Osteoblast (primary cell): ENCODE data around the gene KRT79. TPM values are rescaled to one million over a fixed set of nuclear protein-coding genes. Genes with fewer than 3 reads are reported as not detected.

Experiments
- DNase-seq: peaks from one replicate; pipeline ENCODE4 v3.0.0; 2011; ENCODE audit warnings: low spot score, mixed read lengths; ENCODE audit not compliant: insufficient read length; ENCODE audit errors: missing footprints
- H2AFZ ChIP-seq: 2 replicates; pipeline ENCODE4 v1.6.0; 2011; ENCODE audit warnings: mild to moderate bottlenecking, low read length
- H3K27ac ChIP-seq: 2 replicates; pipeline ENCODE4 v1.5.1; 2011; ENCODE audit warnings: mild to moderate bottlenecking, low read depth, low read length, moderate library complexity
- H3K27me3 ChIP-seq: 2 replicates; pipeline ENCODE4 v1.6.0; 2012; ENCODE audit warnings: mild to moderate bottlenecking, control low read depth, inconsistent platforms, low read length, moderate library complexity; ENCODE audit not compliant: insufficient read depth
- H3K36me3 ChIP-seq: 2 replicates; pipeline ENCODE4 v1.5.1; 2011; ENCODE audit warnings: mild to moderate bottlenecking, low read length, control low read depth, moderate library complexity; ENCODE audit not compliant: insufficient read depth
- H3K4me1 ChIP-seq: 2 replicates; pipeline ENCODE4 v1.5.1; 2011; ENCODE audit warnings: mild to moderate bottlenecking, low read length, control low read depth, moderate library complexity; ENCODE audit not compliant: insufficient read depth
- H3K4me2 ChIP-seq: 2 replicates; pipeline ENCODE4 v1.6.0; 2011; ENCODE audit warnings: mild to moderate bottlenecking, low read length; ENCODE audit not compliant: insufficient read depth
- H3K4me3 ChIP-seq: fragments of 200-600 bp; sonication (generic); 3 replicates; pipeline ENCODE4 v1.5.1; 2012; ENCODE audit warnings: mild to moderate bottlenecking, low read length, inconsistent platforms; ENCODE audit not compliant: insufficient read depth
- H3K79me2 ChIP-seq: 2 replicates; pipeline ENCODE4 v1.6.0; 2012; ENCODE audit warnings: mild to moderate bottlenecking, low read length, control low read depth, inconsistent platforms; ENCODE audit not compliant: insufficient read depth
- H3K9me3 ChIP-seq: 2 replicates; pipeline ENCODE4 v1.5.1; 2011; ENCODE audit warnings: low read depth, low read length, control low read depth
- H4K20me1 ChIP-seq: 2 replicates; pipeline ENCODE4 v1.6.0; 2012; ENCODE audit warnings: mild to moderate bottlenecking, low read length, control low read depth; ENCODE audit not compliant: insufficient read depth
- CTCF ChIP-seq: IDR thresholded peaks from 2 replicates; pipeline ENCODE4 v1.5.1; 2011; ENCODE audit warnings: mild to moderate bottlenecking, low read depth, low read length, moderate library complexity; ENCODE audit errors: extremely low read depth
- total RNA-seq: library from RNA; depleted of rRNA; stranded (reverse); fragments of >200 nt; gene quantifications from 2 replicates; pipeline ENCODE4 v1.2.3, GENCODE V29; 2012

KRT79 gene
- total RNA-seq, 1 donor = not detected

- Histone ChIP-seq H3K4me2 (no peak overlapping the region), H3K4me1 (peaks cover 28% of the 10 kb centered on the region), H3K9me3 (no peaks in the 10 kb centered on the region), H3K27ac (peak overlapping the region; percentile 72), H3K4me3 (no peak overlapping the region), H3K36me3 (no peaks in the 10 kb centered on the region), H4K20me1 (no peaks in the 10 kb centered on the region), H3K27me3 (no peaks in the 10 kb centered on the region), H2AFZ (no peak overlapping the region), H3K79me2 (no peaks in the 10 kb centered on the region)
- TF ChIP-seq CTCF = no peak
- DNase-seq = no peak
Observed at GRCh38 chr12:52837781-52838608, 3.9 kb upstream of the KRT79 start.

- Histone ChIP-seq H3K9me3 (no peaks in the 10 kb centered on the region), H3K4me2 (peak overlapping the region; percentile 25), H3K79me2 (no peaks in the 10 kb centered on the region), H4K20me1 (no peaks in the 10 kb centered on the region), H3K4me1 (peaks cover 28% of the 10 kb centered on the region), H3K36me3 (no peaks in the 10 kb centered on the region), H3K4me3 (no peak overlapping the region), H3K27me3 (no peaks in the 10 kb centered on the region), H3K27ac (peak overlapping the region; percentile 72), H2AFZ (no peak overlapping the region)
- TF ChIP-seq CTCF = no peak
- peak; percentile 98 for DNase-seq
Observed at GRCh38 chr12:52837413-52837741, 3.3 kb upstream of the KRT79 start.

- Histone ChIP-seq H4K20me1 (no peaks in the 10 kb centered on the region), H3K79me2 (no peaks in the 10 kb centered on the region), H2AFZ (no peak overlapping the region), H3K4me2 (peak overlapping the region; percentile 25), H3K27me3 (no peaks in the 10 kb centered on the region), H3K9me3 (no peaks in the 10 kb centered on the region), H3K36me3 (no peaks in the 10 kb centered on the region), H3K27ac (peak overlapping the region; percentile 72), H3K4me1 (peaks cover 28% of the 10 kb centered on the region), H3K4me3 (no peak overlapping the region)
- DNase-seq = no peak
- TF ChIP-seq CTCF = no peak
Observed at GRCh38 chr12:52836491-52837412, 2.6 kb upstream of the KRT79 start.

GRCh38 chr12:52836042-52836466 lies 1.9 kb upstream of the KRT79 start:
- no peak overlapping the region for H2AFZ ChIP-seq
- peak overlapping the region; percentile 30 for H3K4me2 ChIP-seq
- no peak overlapping the region for H3K4me3 ChIP-seq

More at GRCh38 chr12:52836042-52836466, 1.9 kb upstream of the KRT79 start:
- Histone ChIP-seq H3K79me2 (no peaks in the 10 kb centered on the region), H4K20me1 (no peaks in the 10 kb centered on the region), H3K27me3 (no peaks in the 10 kb centered on the region), H3K36me3 (no peaks in the 10 kb centered on the region), H3K4me1 (peaks cover 28% of the 10 kb centered on the region), H3K9me3 (no peaks in the 10 kb centered on the region), H3K27ac (peak overlapping the region; percentile 72)
- peak; percentile 97 for DNase-seq
- TF ChIP-seq CTCF = no peak
